Adipocyte (in vitro differentiated cells): ENCODE results near the gene CD300LF.

Experiments
- DNase-seq: peaks from one replicate; pipeline ENCODE4 v3.0.0-alpha.2; 2015; ENCODE audit warnings: low read depth
- H3K27me3 ChIP-seq: replicated peaks from 2 replicates; pipeline ENCODE4 v1.7.0; 2013; ENCODE audit warnings: mild to moderate bottlenecking, low read length, moderate library complexity; ENCODE audit not compliant: control insufficient read depth, insufficient read depth
- H3K36me3 ChIP-seq: 2 replicates; pipeline ENCODE4 v1.7.0; 2013; ENCODE audit warnings: low read length, mild to moderate bottlenecking, moderate library complexity; ENCODE audit not compliant: control insufficient read depth, insufficient read depth, severe bottlenecking
- H3K4me1 ChIP-seq: 2 replicates; pipeline ENCODE4 v1.7.0; 2013; ENCODE audit warnings: mild to moderate bottlenecking, low read length, moderate library complexity; ENCODE audit not compliant: control insufficient read depth, insufficient read depth
- H3K4me3 ChIP-seq: 2 replicates; pipeline ENCODE4 v1.7.0; 2013; ENCODE audit warnings: mild to moderate bottlenecking, low read length, moderate library complexity
- H3K9ac ChIP-seq: 2 replicates; pipeline ENCODE4 v1.7.0; 2013; ENCODE audit warnings: mild to moderate bottlenecking, low read length, moderate library complexity
- H3K9me3 ChIP-seq: 2 replicates; pipeline ENCODE4 v1.7.0; 2013; ENCODE audit warnings: mild to moderate bottlenecking, low read length, moderate library complexity; ENCODE audit not compliant: control insufficient read depth

Gene CD300LF

GRCh38 chr17:74754832-74755231, 42.1 kb upstream of the CD300LF start:
- H3K9ac ChIP-seq: no peak overlapping the region
- no peaks in the 10 kb centered on the region for H3K36me3 ChIP-seq
- H3K4me1 ChIP-seq: peaks cover 9% of the 10 kb centered on the region
- no peaks in the 10 kb centered on the region for H3K9me3 ChIP-seq
- DNase-seq: no peak
- H3K4me3 ChIP-seq: no peak overlapping the region
- H3K27me3 ChIP-seq: no peaks in the 10 kb centered on the region

DNA sequence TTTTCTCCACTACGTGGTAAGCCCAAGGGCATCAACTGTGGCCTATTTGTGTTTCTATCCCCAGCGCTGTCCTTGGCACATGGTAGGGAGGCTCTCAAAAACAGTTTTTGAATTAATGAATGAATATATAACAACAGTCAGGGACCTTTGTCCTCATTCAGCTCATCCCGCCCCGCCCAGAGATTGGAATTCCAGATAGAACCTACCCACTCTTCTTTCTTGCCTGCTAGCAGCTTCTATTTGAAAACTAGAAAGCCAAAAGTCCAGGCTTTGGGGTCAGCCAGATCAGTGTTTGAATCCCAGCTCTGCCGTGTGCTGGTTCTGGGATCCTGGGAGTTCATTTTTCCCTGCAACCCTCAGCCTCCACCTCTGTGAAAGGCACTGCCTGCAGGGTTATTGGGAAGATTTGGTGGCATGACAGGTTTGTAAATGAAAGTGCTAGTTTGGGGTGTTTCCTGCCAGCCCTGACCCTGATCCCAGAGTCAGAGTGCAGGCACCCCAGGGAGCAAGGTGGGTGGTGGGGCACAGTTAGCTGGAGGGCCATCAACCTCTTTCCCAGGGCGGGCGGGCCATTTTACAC, 40.2 kb upstream of the CD300LF start:
- H3K4me1 ChIP-seq: peaks cover 5% of the 10 kb centered on the region
- no peak overlapping the region for H3K4me3 ChIP-seq
- H3K9ac ChIP-seq: no peak overlapping the region

GRCh38 chr17:74752415-74752814, 39.7 kb upstream of the CD300LF start:
- Histone ChIP-seq H3K36me3 (no peaks in the 10 kb centered on the region), H3K27me3 (no peaks in the 10 kb centered on the region), H3K9ac (no peak overlapping the region), H3K4me3 (no peak overlapping the region), H3K4me1 (peaks cover 5% of the 10 kb centered on the region), H3K9me3 (no peaks in the 10 kb centered on the region)
- no peak for DNase-seq

More for the DNA sequence above, 40.2 kb upstream of the CD300LF start:
- no peaks in the 10 kb centered on the region for H3K9me3 ChIP-seq
- DNase-seq: no peak
- H3K27me3 ChIP-seq: no peaks in the 10 kb centered on the region
- no peaks in the 10 kb centered on the region for H3K36me3 ChIP-seq

- Histone ChIP-seq H3K4me3 (no peak overlapping the region), H3K36me3 (no peaks in the 10 kb centered on the region), H3K27me3 (no peaks in the 10 kb centered on the region), H3K4me1 (peaks cover 5% of the 10 kb centered on the region), H3K9me3 (no peaks in the 10 kb centered on the region), H3K9ac (no peak overlapping the region)
- no peak for DNase-seq
Observed at GRCh38 chr17:74750327-74751069, 37.8 kb upstream of the CD300LF start.

GRCh38 chr17:74750039-74750326, 37.3 kb upstream of the CD300LF start:
- Histone ChIP-seq H3K4me3 (peak overlapping the region; percentile 90), H3K36me3 (no peaks in the 10 kb centered on the region), H3K9me3 (no peaks in the 10 kb centered on the region), H3K27me3 (no peaks in the 10 kb centered on the region), H3K9ac (no peak overlapping the region), H3K4me1 (peaks cover 5% of the 10 kb centered on the region)
- DNase-seq: no peak

- Histone ChIP-seq H3K9ac (peak overlapping the region; percentile 83), H3K4me1 (peaks cover 5% of the 10 kb centered on the region), H3K4me3 (peak overlapping the region; percentile 90), H3K36me3 (no peaks in the 10 kb centered on the region), H3K27me3 (peaks cover under 1% of the 10 kb centered on the region), H3K9me3 (no peaks in the 10 kb centered on the region)
- DNase-seq: peak; percentile 24
Observed at GRCh38 chr17:74749279-74750038, 36.7 kb upstream of the CD300LF start.

DNA sequence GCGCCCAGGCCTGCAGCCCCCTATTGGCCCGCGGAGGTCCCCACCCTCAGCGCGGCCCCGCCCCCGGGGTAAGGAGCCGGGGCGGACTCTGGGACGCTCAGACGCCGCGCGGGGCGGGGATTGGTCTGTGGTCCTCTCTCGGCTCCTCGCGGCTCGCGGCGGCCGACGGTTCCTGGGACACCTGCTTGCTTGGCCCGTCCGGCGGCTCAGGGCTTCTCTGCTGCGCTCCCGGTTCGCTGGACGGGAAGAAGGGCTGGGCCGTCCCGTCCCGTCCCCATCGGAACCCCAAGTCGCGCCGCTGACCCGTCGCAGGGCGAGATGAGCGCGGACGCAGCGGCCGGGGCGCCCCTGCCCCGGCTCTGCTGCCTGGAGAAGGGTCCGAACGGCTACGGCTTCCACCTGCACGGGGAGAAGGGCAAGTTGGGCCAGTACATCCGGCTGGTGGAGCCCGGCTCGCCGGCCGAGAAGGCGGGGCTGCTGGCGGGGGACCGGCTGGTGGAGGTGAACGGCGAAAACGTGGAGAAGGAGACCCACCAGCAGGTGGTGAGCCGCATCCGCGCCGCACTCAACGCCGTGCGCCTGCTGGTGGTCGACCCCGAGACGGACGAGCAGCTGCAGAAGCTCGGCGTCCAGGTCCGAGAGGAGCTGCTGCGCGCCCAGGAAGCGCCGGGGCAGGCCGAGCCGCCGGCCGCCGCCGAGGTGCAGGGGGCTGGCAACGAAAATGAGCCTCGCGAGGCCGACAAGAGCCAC, 36.0 kb upstream of the CD300LF start, which contains the start of gene NHERF1:
Gene NHERF1, plus strand, starts transcription at position 100 of the 750 bp plus-strand sequence. Its CDS starts 219 bp downstream, at position 319.
- DNase-seq: peak; percentile 98
- H3K9ac ChIP-seq: peak within 1 kb of the TSS; percentile 83
- H3K4me3 ChIP-seq: peak within 1 kb of the TSS; percentile 90
- H3K4me1 ChIP-seq: peaks cover 5% of the 10 kb centered on the region
- H3K36me3 ChIP-seq: no peaks in the 10 kb centered on the region
- H3K27me3 ChIP-seq: peaks cover 8% of the 10 kb centered on the region
- no peaks in the 10 kb centered on the region for H3K9me3 ChIP-seq

DNA sequence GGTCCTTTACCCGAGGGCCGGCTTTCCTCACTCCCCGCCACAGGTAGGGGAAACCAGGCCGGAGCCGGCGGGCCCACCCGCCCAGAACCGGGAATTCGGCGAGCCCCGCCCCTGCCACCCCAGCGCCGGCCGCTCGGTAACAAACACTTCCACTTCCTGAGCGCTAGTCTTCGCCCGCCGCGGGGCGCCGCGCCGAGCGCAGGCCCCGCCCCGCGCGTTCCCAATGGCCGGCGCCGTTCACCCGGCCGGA, 35.5 kb upstream of the CD300LF start:
- Histone ChIP-seq H3K36me3 (no peaks in the 10 kb centered on the region), H3K9ac (peak overlapping the region; percentile 77), H3K9me3 (no peaks in the 10 kb centered on the region), H3K4me3 (peak overlapping the region; percentile 78), H3K4me1 (peaks cover 5% of the 10 kb centered on the region), H3K27me3 (peaks cover 13% of the 10 kb centered on the region)
- DNase-seq: no peak

GRCh38 chr17:74746922-74747321, 34.2 kb upstream of the CD300LF start:
- DNase-seq: no peak
- H3K9me3 ChIP-seq: no peaks in the 10 kb centered on the region
- H3K4me3 ChIP-seq: no peak overlapping the region
- H3K9ac ChIP-seq: no peak overlapping the region
- peaks cover 23% of the 10 kb centered on the region for H3K27me3 ChIP-seq
- H3K36me3 ChIP-seq: no peaks in the 10 kb centered on the region
- peaks cover 5% of the 10 kb centered on the region for H3K4me1 ChIP-seq

GRCh38 chr17:74746376-74746775, 33.7 kb upstream of the CD300LF start:
- Histone ChIP-seq H3K27me3 (peaks cover 28% of the 10 kb centered on the region), H3K9me3 (no peaks in the 10 kb centered on the region), H3K4me1 (peaks cover 5% of the 10 kb centered on the region), H3K36me3 (no peaks in the 10 kb centered on the region), H3K9ac (no peak overlapping the region), H3K4me3 (no peak overlapping the region)
- no peak for DNase-seq

DNA sequence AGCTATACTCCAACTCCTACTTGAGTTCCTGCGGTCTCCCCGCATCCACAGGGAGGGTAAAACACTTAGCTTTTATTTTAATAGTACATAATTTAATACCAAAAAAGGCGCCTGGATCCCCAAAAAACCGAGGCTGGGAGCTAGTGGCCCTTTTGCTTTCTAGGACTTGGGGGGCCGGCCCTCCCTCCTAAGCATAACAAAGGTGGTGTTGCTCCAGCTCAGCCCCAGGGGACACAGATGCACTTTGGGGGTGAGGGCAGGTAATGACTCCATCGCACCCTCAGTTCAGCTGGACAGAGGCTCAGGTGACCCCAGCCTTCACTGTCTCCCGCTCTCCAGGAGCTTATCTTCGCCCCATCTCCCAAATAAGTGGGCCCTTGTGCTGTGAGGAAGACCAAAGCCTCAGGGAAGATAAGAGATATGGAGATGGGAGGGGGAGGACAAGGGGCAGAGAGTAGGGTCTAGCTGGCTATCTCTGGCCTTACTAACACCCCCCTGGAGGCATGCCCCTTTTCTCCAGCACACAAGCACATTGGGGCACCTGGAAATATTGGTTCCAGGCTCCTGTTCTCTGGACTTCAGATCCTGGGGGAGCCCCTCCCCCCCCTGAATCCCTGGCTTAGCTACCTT, 32.9 kb upstream of the CD300LF start:
- Histone ChIP-seq H3K9me3 (no peaks in the 10 kb centered on the region), H3K9ac (no peak overlapping the region), H3K27me3 (peaks cover 35% of the 10 kb centered on the region), H3K4me1 (peaks cover 5% of the 10 kb centered on the region), H3K4me3 (no peak overlapping the region), H3K36me3 (no peaks in the 10 kb centered on the region)
- DNase-seq: no peak
